GM21447 (cell line): Measurements from ENCODE around the gene C6orf62.
"Not testable (repeated sequence)": the region's sequence is repeated elsewhere in the genome, so short reads cannot be mapped to it uniquely, and the experiment has no call there.

ENCODE experiments used
- ATAC-seq: cut with Tn5 transposase; IDR thresholded peaks from one replicate; pipeline ENCODE4 v1.9.1; 2021; ENCODE audit not compliant: unreplicated experiment

The C6orf62 gene

GRCh38 chr6:24668997-24669361 lies 50.0 kb downstream of the C6orf62 start:
- no peak for ATAC-seq

GRCh38 chr6:24668066-24668996 lies 50.6 kb downstream of the C6orf62 start:
- ATAC-seq = not testable (repeated sequence)

- ATAC-seq = peak; percentile 3
Observed at GRCh38 chr6:24667378-24667803, 51.6 kb downstream of the C6orf62 start.

- ATAC-seq = peak; percentile 96
Observed at GRCh38 chr6:24666641-24667377, 52.1 kb downstream of the C6orf62 start, which contains the start of the genes ACOT13 and TDP2. Gene ACOT13, plus strand, starts transcription at chr6:24667077. Its CDS starts 187 bp downstream, at chr6:24667264. Gene TDP2, minus strand, starts transcription at chr6:24666899. Its CDS starts 37 bp downstream, at chr6:24666862.

GRCh38 chr6:24666097-24666640 lies 52.8 kb downstream of the C6orf62 start:
- peak; percentile 28 for ATAC-seq

- no peak for ATAC-seq
Observed at GRCh38 chr6:24664046-24664987, 54.6 kb downstream of the C6orf62 start.

GRCh38 chr6:24663189-24663588 lies 55.8 kb downstream of the C6orf62 start:
- no peak for ATAC-seq

GRCh38 chr6:24662236-24662635 lies 56.7 kb downstream of the C6orf62 start:
- no peak for ATAC-seq

- not testable (repeated sequence) for ATAC-seq
Observed at GRCh38 chr6:24661759-24662158, 57.2 kb downstream of the C6orf62 start.

GRCh38 chr6:24660105-24660504 lies 58.8 kb downstream of the C6orf62 start:
- ATAC-seq = no peak

- ATAC-seq = no peak
Observed at GRCh38 chr6:24659561-24659960, 59.4 kb downstream of the C6orf62 start.

- ATAC-seq = no peak
Observed at GRCh38 chr6:24658573-24659560, 60.1 kb downstream of the C6orf62 start.

GRCh38 chr6:24655215-24655614 lies 63.7 kb downstream of the C6orf62 start:
- no peak for ATAC-seq
